Gastrocnemius medialis (tissue), 4 donors: ENCODE measurements around the gene DHFR.
"Not testable (repeated sequence)": the region's sequence is repeated elsewhere in the genome, so short reads cannot be mapped to it uniquely, and the experiment has no call there.

ENCODE experiments used
- CTCF ChIP-seq, 5 experiments: fragments of 450-650 bp in 3 of 5; fragments of 200-600 bp in 2 of 5; sonication (generic) in 2 of 5; IDR thresholded peaks in 4 of 5; conservative IDR thresholded peaks in 1 of 5; 1 replicate in 4 of 5; 2 replicates in 1 of 5; pipeline ENCODE4 v1.5.1; 2016 to 2019; ENCODE audit warnings: antibody characterized with exemption in 5 of 5, mild to moderate bottlenecking in 3 of 5, moderate library complexity in 3 of 5
- POLR2A ChIP-seq, 2 donors: fragments of 450-650 bp; IDR thresholded peaks; one replicate each; pipeline ENCODE4 v1.6.1; 2017; ENCODE audit warnings: antibody characterized with exemption in 2 of 2, mild to moderate bottlenecking in 2 of 2, moderate library complexity in 2 of 2

GRCh38 chr5:80580291-80580690 lies 74.5 kb downstream of the DHFR start:
- TF ChIP-seq CTCF (IDR thresholded peaks at IDR 0.05 in 4 of 5, conservative IDR thresholded peaks at IDR 0.05 in 1 of 5); POLR2A (IDR thresholded peaks at IDR 0.05): not testable (repeated sequence)
